ENCODE results near the gene PF4V1.

GRCh38 chr4:73867783-73868182, 14.7 kb downstream of the PF4V1 start:
- no peak for TF ChIP-seq EZH2 (IDR thresholded peaks at IDR 0.05; ENCODE audit: borderline replicate concordance, low read length)
- TF ChIP-seq, protein P1, sequence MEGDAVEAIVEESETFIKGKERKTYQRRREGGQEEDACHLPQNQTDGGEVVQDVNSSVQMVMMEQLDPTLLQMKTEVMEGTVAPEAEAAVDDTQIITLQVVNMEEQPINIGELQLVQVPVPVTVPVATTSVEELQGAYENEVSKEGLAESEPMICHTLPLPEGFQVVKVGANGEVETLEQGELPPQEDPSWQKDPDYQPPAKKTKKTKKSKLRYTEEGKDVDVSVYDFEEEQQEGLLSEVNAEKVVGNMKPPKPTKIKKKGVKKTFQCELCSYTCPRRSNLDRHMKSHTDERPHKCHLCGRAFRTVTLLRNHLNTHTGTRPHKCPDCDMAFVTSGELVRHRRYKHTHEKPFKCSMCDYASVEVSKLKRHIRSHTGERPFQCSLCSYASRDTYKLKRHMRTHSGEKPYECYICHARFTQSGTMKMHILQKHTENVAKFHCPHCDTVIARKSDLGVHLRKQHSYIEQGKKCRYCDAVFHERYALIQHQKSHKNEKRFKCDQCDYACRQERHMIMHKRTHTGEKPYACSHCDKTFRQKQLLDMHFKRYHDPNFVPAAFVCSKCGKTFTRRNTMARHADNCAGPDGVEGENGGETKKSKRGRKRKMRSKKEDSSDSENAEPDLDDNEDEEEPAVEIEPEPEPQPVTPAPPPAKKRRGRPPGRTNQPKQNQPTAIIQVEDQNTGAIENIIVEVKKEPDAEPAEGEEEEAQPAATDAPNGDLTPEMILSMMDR (IDR thresholded peaks at IDR 0.05; ENCODE audit: low read length): no peak
